H9 (cell line): ENCODE measurements around the gene ERO1A. TPM values are rescaled to one million over a fixed set of nuclear protein-coding genes. Genes with fewer than 3 reads are reported as not detected.

Experiments used
- DNase-seq: peaks from one replicate; pipeline ENCODE4 v3.0.0-alpha.2; 2017
- H2AFZ ChIP-seq: one replicate; pipeline ENCODE4 v1.6.1; 2013; ENCODE audit warnings: mild to moderate bottlenecking, low read length, control low read depth, moderate library complexity
- H2AK5ac ChIP-seq: 2 replicates; pipeline ENCODE4 v1.6.1; 2013; ENCODE audit warnings: low read length, control low read depth, mixed read lengths; ENCODE audit not compliant: insufficient read length
- H2BK120ac ChIP-seq: one replicate; pipeline ENCODE4 v1.6.1; 2013; ENCODE audit warnings: low read depth, mild to moderate bottlenecking, low read length, control low read depth, inconsistent platforms; ENCODE audit not compliant: poor library complexity, severe bottlenecking
- H2BK12ac ChIP-seq: 2 replicates; pipeline ENCODE4 v1.6.1; 2013; ENCODE audit warnings: low read length, control low read depth, mixed read lengths, low read depth; ENCODE audit not compliant: insufficient read length
- H2BK15ac ChIP-seq: 2 replicates; pipeline ENCODE4 v1.6.1; 2013; ENCODE audit warnings: low read depth, low read length, control low read depth
- H2BK20ac ChIP-seq: one replicate; pipeline ENCODE4 v1.6.1; 2013; ENCODE audit warnings: low read depth, mild to moderate bottlenecking, low read length, control low read depth, inconsistent platforms; ENCODE audit not compliant: poor library complexity, severe bottlenecking
- H2BK5ac ChIP-seq: 2 replicates; pipeline ENCODE4 v1.6.1; 2013; ENCODE audit warnings: low read length, control low read depth, mixed read lengths; ENCODE audit not compliant: insufficient read length
- H3K14ac ChIP-seq: 2 replicates; pipeline ENCODE4 v1.6.1; 2013; ENCODE audit warnings: low read length, control low read depth; ENCODE audit not compliant: insufficient read depth
- H3K18ac ChIP-seq: 2 replicates; pipeline ENCODE4 v1.6.1; 2013; ENCODE audit warnings: low read depth, mild to moderate bottlenecking, mixed read lengths, low read length, control low read depth; ENCODE audit not compliant: insufficient read length
- H3K23ac ChIP-seq: 2 replicates; pipeline ENCODE4 v1.6.1; 2013; ENCODE audit warnings: low read length, control low read depth, mixed read lengths, low read depth; ENCODE audit not compliant: insufficient read length
- H3K23me2 ChIP-seq: 2 replicates; pipeline ENCODE4 v1.6.1; 2013; ENCODE audit warnings: low read depth, mild to moderate bottlenecking, mixed read lengths, low read length, control low read depth; ENCODE audit not compliant: insufficient read length, poor library complexity, severe bottlenecking
- H3K27ac ChIP-seq: 2 replicates; pipeline ENCODE4 v1.5.1; 2013; ENCODE audit warnings: low read length, control low read depth, mixed read lengths, low read depth; ENCODE audit not compliant: insufficient read length
- H3K27me3 ChIP-seq: 2 replicates; pipeline ENCODE4 v1.6.1; 2013; ENCODE audit warnings: low read length, control low read depth, inconsistent platforms; ENCODE audit not compliant: insufficient read depth
- H3K4ac ChIP-seq: 2 replicates; pipeline ENCODE4 v1.6.1; 2013; ENCODE audit warnings: low read depth, mild to moderate bottlenecking, control low read depth, inconsistent platforms, low read length, moderate library complexity
- H3K4me1 ChIP-seq: 2 replicates; pipeline ENCODE4 v1.6.1; 2013; ENCODE audit warnings: low read length, control low read depth, inconsistent platforms; ENCODE audit not compliant: insufficient read depth
- H3K4me2 ChIP-seq: 2 replicates; pipeline ENCODE4 v1.6.1; 2013; ENCODE audit warnings: low read length, control low read depth, mixed read lengths; ENCODE audit not compliant: insufficient read length, insufficient read depth
- H3K56ac ChIP-seq: 2 replicates; pipeline ENCODE4 v1.6.1; 2013; ENCODE audit warnings: low read depth, mild to moderate bottlenecking, mixed read lengths, low read length, control low read depth; ENCODE audit not compliant: insufficient read length
- H3K79me1 ChIP-seq: 2 replicates; pipeline ENCODE4 v1.6.1; 2013; ENCODE audit warnings: low read depth, mild to moderate bottlenecking, moderate library complexity, low read length, control low read depth, inconsistent platforms; ENCODE audit not compliant: insufficient read depth, poor library complexity, severe bottlenecking
- H3K79me2 ChIP-seq: 2 replicates; pipeline ENCODE4 v1.6.1; 2013; ENCODE audit warnings: low read length, control low read depth, inconsistent platforms; ENCODE audit not compliant: insufficient read depth
- H3K9ac ChIP-seq: 2 replicates; pipeline ENCODE4 v1.6.1; 2013; ENCODE audit warnings: low read length, control low read depth, mixed read lengths; ENCODE audit not compliant: insufficient read length; ENCODE audit errors: extremely low read depth
- H3K9me3 ChIP-seq: one replicate; pipeline ENCODE4 v1.6.1; 2013; ENCODE audit warnings: low read depth, low read length, inconsistent platforms; ENCODE audit not compliant: control insufficient read depth
- H3T11ph ChIP-seq: one replicate; pipeline ENCODE4 v1.6.1; 2013; ENCODE audit warnings: mild to moderate bottlenecking, low read length, control low read depth, inconsistent platforms
- H4K20me1 ChIP-seq: one replicate; pipeline ENCODE4 v1.6.1; 2013; ENCODE audit not compliant: control insufficient read depth, insufficient read length, insufficient read depth
- H4K5ac ChIP-seq: 2 replicates; pipeline ENCODE4 v1.6.1; 2013; ENCODE audit warnings: low read depth, mild to moderate bottlenecking, mixed read lengths, low read length, control low read depth; ENCODE audit not compliant: insufficient read length
- H4K8ac ChIP-seq: replicated peaks from 2 replicates; pipeline ENCODE4 v1.6.1; 2013; ENCODE audit warnings: low read length, control low read depth, mixed read lengths, low read depth; ENCODE audit not compliant: insufficient read length
- H4K91ac ChIP-seq: 2 replicates; pipeline ENCODE4 v1.6.1; 2013; ENCODE audit warnings: low read depth, mild to moderate bottlenecking, moderate library complexity, mixed read lengths, low read length, control low read depth; ENCODE audit not compliant: insufficient read length
- H3K27ac Mint-ChIP-seq, 3 experiments: 2 replicates in 2 of 3; 3 replicates in 1 of 3; pipeline ENCODE4 v1.8.0; 2020 to 2021; ENCODE audit warnings: mixed read lengths in 3 of 3, mild to moderate bottlenecking in 1 of 3, moderate library complexity in 1 of 3
- H3K27me3 Mint-ChIP-seq: 2 replicates; pipeline ENCODE4 v1.8.0; 2021; ENCODE audit warnings: low read depth, mild to moderate bottlenecking, moderate library complexity, mixed read lengths
- H3K36me3 Mint-ChIP-seq, 3 experiments: 2 replicates in 2 of 3; 3 replicates in 1 of 3; pipeline ENCODE4 v1.8.0; 2020 to 2021; ENCODE audit warnings: low read depth in 3 of 3, mixed read lengths in 3 of 3; ENCODE audit not compliant: insufficient read depth in 1 of 3
- H3K4me1 Mint-ChIP-seq, 2 experiments: 2 replicates each; pipeline ENCODE4 v1.8.0; 2020; ENCODE audit warnings: mixed read lengths in 2 of 2
- H3K4me3 Mint-ChIP-seq, 2 experiments: 2 replicates in 1 of 2; 3 replicates in 1 of 2; pipeline ENCODE4 v1.8.0; 2020 to 2021; ENCODE audit warnings: mild to moderate bottlenecking in 2 of 2, mixed read lengths in 2 of 2, moderate library complexity in 1 of 2
- H3K9me3 Mint-ChIP-seq, 2 experiments: 2 replicates in 1 of 2; 3 replicates in 1 of 2; pipeline ENCODE4 v1.8.0; 2020; ENCODE audit warnings: mild to moderate bottlenecking in 2 of 2, mixed read lengths in 2 of 2, moderate library complexity in 1 of 2
- CTCF ChIP-seq: fragments of 200-600 bp; sonication (generic); conservative IDR thresholded peaks from 3 replicates; pipeline ENCODE4 v1.8.0; 2021; ENCODE audit warnings: antibody characterized with exemption, mild to moderate bottlenecking
- WGBS: extraction: QIAGEN DNeasy Blood & Tissue Kit; methylation state at CpG from one replicate; pipeline ENCODE4 v1.1.7; 2013; ENCODE audit warnings: missing lambda C conversion rate, low lambda C conversion rate, mixed read lengths; ENCODE audit not compliant: insufficient read length; ENCODE audit errors: extremely low coverage; 5-methylcytosine and 5-hydroxymethylcytosine counted together
- total RNA-seq: library from RNA; stranded (reverse); gene quantifications from 2 replicates; pipeline ENCODE4 v1.2.1, GENCODE V29; 2021

Gene ERO1A
- total RNA-seq, 1 experiment from 2014 or later, result 37.1 TPM

GRCh38 chr14:52701223-52701622 lies 5.9 kb upstream of the ERO1A start:
- TF ChIP-seq CTCF, result no peak
- H3K9me3 Mint-ChIP-seq, result no peaks in the 10 kb centered on the region

More at GRCh38 chr14:52701223-52701622, 5.9 kb upstream of the ERO1A start:
- no peak overlapping the region for H4K91ac ChIP-seq
- Mint-ChIP-seq H3K27ac (no peak overlapping the region), H3K36me3 (peaks cover 0 to under 1% (median 0%) of the 10 kb centered on the region in 3 experiments; a peak in 1 of 7 replicates), H3K4me1 (peaks cover 0 to under 1% of the 10 kb centered on the region in 2 experiments; a peak in 2 of 4 replicates), H3K27me3 (no peaks in the 10 kb centered on the region; the same call in none of the 2 replicates), H3K4me3 (no peak overlapping the region)
- H3K79me2 ChIP-seq, result no peaks in the 10 kb centered on the region
- no peak overlapping the region for H2BK12ac ChIP-seq
- no peak overlapping the region for H3K56ac ChIP-seq
- no peak overlapping the region for H2AK5ac ChIP-seq
- no peak overlapping the region for H3K23ac ChIP-seq
- no peaks in the 10 kb centered on the region for H3K23me2 ChIP-seq
- H2BK20ac ChIP-seq, result no peak overlapping the region
- no peak overlapping the region for H2BK120ac ChIP-seq
- H2AFZ ChIP-seq, result no peak overlapping the region
- H3T11ph ChIP-seq, result no peak overlapping the region
- no peak overlapping the region for H3K14ac ChIP-seq
- no peaks in the 10 kb centered on the region for H3K4me1 ChIP-seq
- no peak overlapping the region for H3K4me2 ChIP-seq
- H4K5ac ChIP-seq, result no peak overlapping the region
- no peaks in the 10 kb centered on the region for H4K20me1 ChIP-seq
- no peak overlapping the region for H4K8ac ChIP-seq
- no peak overlapping the region for H3K4ac ChIP-seq
- no peak for DNase-seq
- H3K9ac ChIP-seq, result no peak overlapping the region
- no peak overlapping the region for H3K27ac ChIP-seq
- H3K79me1 ChIP-seq, result no peaks in the 10 kb centered on the region
- no peak overlapping the region for H3K18ac ChIP-seq
- H2BK15ac ChIP-seq, result no peak overlapping the region
- no peak overlapping the region for H2BK5ac ChIP-seq
- no peaks in the 10 kb centered on the region for H3K9me3 ChIP-seq
- no CpG with 5 or more reads among the region's 3 CpGs for WGBS
- H3K27me3 ChIP-seq, result no peaks in the 10 kb centered on the region
